Keratinocyte (primary cell): ENCODE results near the gene DSTN. TPM values are rescaled to one million over a fixed set of nuclear protein-coding genes. Genes with fewer than 3 reads are reported as not detected.

ENCODE experiments used
- DNase-seq: peaks from one replicate; pipeline ENCODE4 v3.0.0-alpha.2; 2011; ENCODE audit warnings: low read depth, missing footprints, low spot score
- FAIRE-seq: peaks from 2 replicates; lab custom pipeline; 2011; peaks lifted over from hg19 to GRCh38; lab: Jason Lieb, UNC
- H2AFZ ChIP-seq: 2 replicates; pipeline ENCODE4 v1.6.0; 2012; ENCODE audit warnings: low read length, control low read depth, inconsistent platforms; ENCODE audit not compliant: control insufficient read depth
- H3K27ac ChIP-seq: 2 replicates; pipeline ENCODE4 v1.5.1; 2011; ENCODE audit warnings: low read length; ENCODE audit not compliant: control insufficient read depth, insufficient read depth
- H3K27me3 ChIP-seq: 3 replicates; pipeline ENCODE4 v1.6.0; 2011; ENCODE audit warnings: low read length; ENCODE audit not compliant: control insufficient read depth, insufficient read depth; ENCODE audit errors: extremely low read depth
- H3K36me3 ChIP-seq, 2 experiments: 2 replicates in 1 of 2; 3 replicates in 1 of 2; pipeline ENCODE4 v1.5.1; 2011; ENCODE audit warnings: low read length in 2 of 2, mild to moderate bottlenecking in 1 of 2; ENCODE audit not compliant: control insufficient read depth in 2 of 2, insufficient read depth in 2 of 2; ENCODE audit errors: extremely low read depth in 1 of 2
- H3K4me1 ChIP-seq: 3 replicates; pipeline ENCODE4 v1.5.1; 2011; ENCODE audit warnings: low read length; ENCODE audit not compliant: control insufficient read depth, insufficient read depth; ENCODE audit errors: extremely low read depth
- H3K4me2 ChIP-seq: 3 replicates; pipeline ENCODE4 v1.6.0; 2011; ENCODE audit warnings: low read depth, low read length; ENCODE audit not compliant: control insufficient read depth, insufficient read depth; ENCODE audit errors: extremely low read depth
- H3K4me3 ChIP-seq, 3 experiments: fragments of 200-600 bp in 1 of 3; sonication (generic) in 1 of 3; 2 replicates in 2 of 3; 3 replicates in 1 of 3; pipeline ENCODE4 v1.5.1; 2011 to 2016; ENCODE audit warnings: low read length in 3 of 3, mild to moderate bottlenecking in 3 of 3, control low read depth in 2 of 3, inconsistent platforms in 1 of 3, low read depth in 1 of 3, mixed read lengths in 1 of 3, mixed run types in 1 of 3, moderate library complexity in 1 of 3; ENCODE audit not compliant: control insufficient read depth in 2 of 3, insufficient read depth in 2 of 3; ENCODE audit errors: extremely low read depth in 1 of 3
- H3K79me2 ChIP-seq: 2 replicates; pipeline ENCODE4 v1.6.0; 2012; ENCODE audit warnings: low read length; ENCODE audit not compliant: control insufficient read depth, insufficient read depth
- H3K9ac ChIP-seq: 3 replicates; pipeline ENCODE4 v1.6.0; 2011; ENCODE audit warnings: low read length; ENCODE audit not compliant: control insufficient read depth, insufficient read depth; ENCODE audit errors: extremely low read depth
- H3K9me1 ChIP-seq: 3 replicates; pipeline ENCODE4 v1.6.0; 2011; ENCODE audit warnings: low read length; ENCODE audit not compliant: control insufficient read depth, insufficient read depth; ENCODE audit errors: extremely low read depth
- H3K9me3 ChIP-seq: 2 replicates; pipeline ENCODE4 v1.5.1; 2012; ENCODE audit warnings: low read depth, low read length; ENCODE audit not compliant: control insufficient read depth
- H4K20me1 ChIP-seq: 3 replicates; pipeline ENCODE4 v1.6.0; 2011; ENCODE audit warnings: low read length; ENCODE audit not compliant: control insufficient read depth, insufficient read depth; ENCODE audit errors: extremely low read depth
- EZH2 ChIP-seq: IDR thresholded peaks from one replicate; pipeline ENCODE4 v1.6.1; 2012; ENCODE audit warnings: inconsistent platforms, mild to moderate bottlenecking, low read length, moderate library complexity
- dilution Hi-C: fragments of 300-500 bp; cut with MboI; formaldehyde crosslinking; loops from one replicate; pipeline ENCODE4 v1.7.0; 2020; ENCODE audit warnings: low sequenced_read_pairs; ENCODE audit not compliant: extremely low pct_ligation_motif_present
- polyA plus RNA-seq, 5 experiments: library from polyadenylated mRNA; depleted of rRNA in 3 of 5; stranded (reverse) in 3 of 5; stranded (forward) in 1 of 5; unstranded in 1 of 5; fragments of >200 nt; gene quantifications; 1 replicate in 1 of 5; 2 replicates in 3 of 5; 3 replicates in 1 of 5; pipeline versions ENCODE4 v1.2.1 to v1.2.3, GENCODE V29; 2011 to 2012; ENCODE audit warnings: missing spikeins in 2 of 5, low read depth in 1 of 5, low replicate concordance in 1 of 5
- TF ChIP-seq, protein P1 (sequence below), 3 experiments: IDR thresholded peaks in 1 of 3; conservative IDR thresholded peaks in 1 of 3; optimal IDR thresholded peaks in 1 of 3; 2 replicates in 2 of 3; 3 replicates in 1 of 3; pipeline versions ENCODE3 to v1.5.1; 2011; ENCODE audit warnings: low read length in 3 of 3, mild to moderate bottlenecking in 3 of 3, moderate library complexity in 2 of 3, control low read depth in 1 of 3, inconsistent platforms in 1 of 3; ENCODE audit not compliant: insufficient read depth in 2 of 3; ENCODE audit errors: extremely low read depth in 1 of 3

DSTN gene
- polyA plus RNA-seq, 1 donor (not counting 4 experiments of a cell fraction or from before 2014, with no cell fraction given): 288 TPM

DNA sequence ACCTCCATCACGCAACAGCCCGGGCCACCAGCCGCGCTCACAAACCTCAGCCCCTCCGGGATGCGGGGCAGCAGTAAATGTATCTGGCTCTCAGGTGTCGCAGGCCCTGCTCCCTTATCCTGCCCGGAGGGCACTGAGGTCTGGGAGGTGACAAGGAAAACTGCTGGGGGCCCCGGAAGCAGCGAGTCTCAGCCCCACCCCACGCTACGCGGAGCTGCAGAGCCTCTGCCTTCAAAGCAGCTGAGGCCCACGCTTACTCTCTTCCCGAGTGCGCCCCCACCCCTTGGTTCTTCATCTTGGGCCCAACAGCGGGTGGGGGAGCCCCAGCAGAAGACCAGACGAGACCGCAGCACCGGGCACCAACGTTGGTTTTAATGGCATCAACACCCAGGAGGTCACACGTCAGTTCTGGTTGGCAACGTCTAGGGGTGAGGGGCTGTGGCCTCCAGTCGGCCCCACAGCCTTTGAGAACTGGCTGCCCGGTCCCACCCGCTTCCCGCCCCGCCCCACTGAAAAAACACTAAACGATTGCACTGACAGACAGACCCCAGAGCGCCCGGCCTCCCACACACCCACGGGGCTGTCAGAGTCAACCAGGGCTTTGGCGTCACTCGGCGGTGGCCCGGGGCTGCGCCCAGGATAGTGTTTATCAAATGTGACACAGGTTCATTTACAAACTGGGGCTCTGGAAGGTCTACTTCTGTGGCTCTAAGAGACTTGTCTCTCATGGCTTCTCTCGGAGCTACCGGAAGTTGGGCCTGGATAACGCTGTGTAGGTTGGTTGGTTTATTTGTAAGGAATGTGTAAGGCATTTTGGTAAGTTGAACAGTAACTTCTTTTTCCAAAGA is 43.7 kb downstream of the DSTN start:
- Histone ChIP-seq H3K4me1 (peaks cover 32% of the 10 kb centered on the region), H3K9me3 (no peaks in the 10 kb centered on the region), H3K36me3 (peaks cover 25 to 33% of the 10 kb centered on the region in 2 experiments), H3K9ac (no peak overlapping the region), H3K4me2 (no peak overlapping the region), H2AFZ (no peak overlapping the region), H3K4me3 (no peak overlapping the region), H3K9me1 (peaks cover 2% of the 10 kb centered on the region), H4K20me1 (peaks cover 5% of the 10 kb centered on the region), H3K27me3 (no peaks in the 10 kb centered on the region), H3K79me2 (no peaks in the 10 kb centered on the region), H3K27ac (no peak overlapping the region)
- dilution Hi-C loops: no loop called here
- DNase-seq: no peak
- TF ChIP-seq EZH2: no peak
- TF ChIP-seq, protein P1, sequence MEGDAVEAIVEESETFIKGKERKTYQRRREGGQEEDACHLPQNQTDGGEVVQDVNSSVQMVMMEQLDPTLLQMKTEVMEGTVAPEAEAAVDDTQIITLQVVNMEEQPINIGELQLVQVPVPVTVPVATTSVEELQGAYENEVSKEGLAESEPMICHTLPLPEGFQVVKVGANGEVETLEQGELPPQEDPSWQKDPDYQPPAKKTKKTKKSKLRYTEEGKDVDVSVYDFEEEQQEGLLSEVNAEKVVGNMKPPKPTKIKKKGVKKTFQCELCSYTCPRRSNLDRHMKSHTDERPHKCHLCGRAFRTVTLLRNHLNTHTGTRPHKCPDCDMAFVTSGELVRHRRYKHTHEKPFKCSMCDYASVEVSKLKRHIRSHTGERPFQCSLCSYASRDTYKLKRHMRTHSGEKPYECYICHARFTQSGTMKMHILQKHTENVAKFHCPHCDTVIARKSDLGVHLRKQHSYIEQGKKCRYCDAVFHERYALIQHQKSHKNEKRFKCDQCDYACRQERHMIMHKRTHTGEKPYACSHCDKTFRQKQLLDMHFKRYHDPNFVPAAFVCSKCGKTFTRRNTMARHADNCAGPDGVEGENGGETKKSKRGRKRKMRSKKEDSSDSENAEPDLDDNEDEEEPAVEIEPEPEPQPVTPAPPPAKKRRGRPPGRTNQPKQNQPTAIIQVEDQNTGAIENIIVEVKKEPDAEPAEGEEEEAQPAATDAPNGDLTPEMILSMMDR (optimal IDR thresholded peaks at IDR 0.05 in 1 of 3, IDR thresholded peaks at IDR 0.05 in 1 of 3, conservative IDR thresholded peaks at IDR 0.05 in 1 of 3; ENCODE audit: extremely low read depth in 1 of 3, insufficient read depth in 2 of 3, low read length in 3 of 3): no peak
- no peak for FAIRE-seq

DNA sequence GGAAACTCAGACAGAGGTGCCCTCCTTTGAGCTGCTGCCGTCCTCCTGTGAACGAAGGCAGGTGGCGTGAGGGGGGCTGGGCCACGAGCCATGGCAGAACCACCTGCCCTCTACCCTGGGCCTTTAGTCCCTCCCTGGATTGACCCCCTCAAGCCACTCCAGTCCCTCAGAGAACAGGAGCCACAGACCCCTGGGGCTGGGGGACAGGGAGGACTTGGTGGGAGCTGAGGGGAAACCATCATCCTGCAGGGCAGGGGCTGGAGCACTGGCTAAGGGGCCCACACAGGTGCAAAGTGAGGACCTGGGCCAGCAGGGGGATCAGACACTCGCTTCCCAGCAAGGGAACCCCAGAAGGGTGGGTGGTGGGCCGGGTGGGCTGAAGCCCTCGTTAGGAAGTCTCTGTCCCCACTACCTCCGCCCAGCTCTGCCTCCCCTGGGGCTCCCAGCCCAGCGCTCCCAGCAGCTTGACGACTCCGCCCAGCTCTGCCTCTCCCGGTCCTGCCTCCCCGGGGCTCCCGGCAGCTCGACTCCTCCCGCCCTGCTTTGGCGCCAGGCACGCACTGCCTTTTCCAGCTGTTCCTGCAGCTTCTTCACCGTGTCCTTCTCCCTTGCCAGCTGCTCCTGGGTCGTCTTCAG is 44.4 kb downstream of the DSTN start:
- no peak overlapping the region for H3K4me3 ChIP-seq
- no peaks in the 10 kb centered on the region for H3K27me3 ChIP-seq
- peaks cover 32% of the 10 kb centered on the region for H3K4me1 ChIP-seq
- H3K4me2 ChIP-seq: no peak overlapping the region
- DNase-seq (no peak), FAIRE-seq (no peak)
- H2AFZ ChIP-seq: no peak overlapping the region
- peaks cover 30 to 32% of the 10 kb centered on the region in 2 experiments for H3K36me3 ChIP-seq
- H3K9ac ChIP-seq: no peak overlapping the region
- peaks cover 5% of the 10 kb centered on the region for H4K20me1 ChIP-seq
- H3K9me3 ChIP-seq: no peaks in the 10 kb centered on the region
- H3K79me2 ChIP-seq: no peaks in the 10 kb centered on the region
- dilution Hi-C loops: no loop called here
- H3K27ac ChIP-seq: no peak overlapping the region
- peaks cover 2% of the 10 kb centered on the region for H3K9me1 ChIP-seq
- TF ChIP-seq, protein P1 (optimal IDR thresholded peaks at IDR 0.05 in 1 of 3, IDR thresholded peaks at IDR 0.05 in 1 of 3, conservative IDR thresholded peaks at IDR 0.05 in 1 of 3; ENCODE audit: extremely low read depth in 1 of 3, insufficient read depth in 2 of 3, low read length in 3 of 3): no peak
- no peak for TF ChIP-seq EZH2
